ENCODE results near the gene RPS6KA1.
"Not testable (repeated sequence)": the region's sequence is repeated elsewhere in the genome, so short reads cannot be mapped to it uniquely, and the experiment has no call there.

The RPS6KA1 gene

GRCh38 chr1:26602378-26602959 lies 72.9 kb downstream of the RPS6KA1 start:
- DNase-seq (ENCODE audit: low spot score), result peak; percentile 39

GRCh38 chr1:26603856-26604255 lies 74.3 kb downstream of the RPS6KA1 start:
- no peak for DNase-seq (ENCODE audit: low spot score)

GRCh38 chr1:26607186-26607585 lies 77.6 kb downstream of the RPS6KA1 start:
- DNase-seq (ENCODE audit: low spot score), result no peak

GRCh38 chr1:26608895-26609294 lies 79.3 kb downstream of the RPS6KA1 start:
- DNase-seq (ENCODE audit: low spot score), result no peak

- no peak for DNase-seq (ENCODE audit: low spot score)
These were observed 81.2 kb downstream of the RPS6KA1 start for GRCh38 chr1:26610781-26611180.

- not testable (repeated sequence) for DNase-seq (ENCODE audit: low spot score)
These were observed 83.1 kb downstream of the RPS6KA1 start for GRCh38 chr1:26612627-26613026.

GRCh38 chr1:26614655-26615411 lies 85.3 kb downstream of the RPS6KA1 start:
- no peak for DNase-seq (ENCODE audit: low spot score)

- no peak for DNase-seq (ENCODE audit: low spot score)
These were observed 87.3 kb downstream of the RPS6KA1 start for GRCh38 chr1:26616881-26617280.

GRCh38 chr1:26618561-26618960 lies 89.0 kb downstream of the RPS6KA1 start:
- no peak for DNase-seq (ENCODE audit: low spot score)
